Loucy (cell line): ENCODE results near the gene PHACTR1.

ENCODE experiments used
- H2AFZ ChIP-seq: fragments of 200-600 bp; sonication (generic); 2 replicates; pipeline ENCODE4 v1.6.0; 2016; ENCODE audit warnings: antibody characterized with exemption, mild to moderate bottlenecking, low read length, moderate library complexity
- H3F3A ChIP-seq: fragments of 200-600 bp; 2 replicates; pipeline ENCODE4 v1.6.0; 2016; ENCODE audit warnings: antibody characterized with exemption, low read depth, mild to moderate bottlenecking
- H3K27me3 ChIP-seq: fragments of 200-600 bp; sonication (generic); 2 replicates; pipeline ENCODE4 v1.6.1; 2014; ENCODE audit warnings: low read length, mild to moderate bottlenecking; ENCODE audit not compliant: insufficient read depth, poor library complexity, severe bottlenecking
- H3K36me3 ChIP-seq: fragments of 200-600 bp; sonication (generic); 2 replicates; pipeline ENCODE4 v1.6.1; 2016; ENCODE audit warnings: low read length; ENCODE audit not compliant: insufficient read depth
- H3K4me1 ChIP-seq: fragments of 200-600 bp; sonication (generic); 2 replicates; pipeline ENCODE4 v1.5.1; 2014; ENCODE audit warnings: low read length, mild to moderate bottlenecking; ENCODE audit not compliant: insufficient read depth, poor library complexity, severe bottlenecking
- H3K4me2 ChIP-seq: fragments of 200-600 bp; sonication (generic); 2 replicates; pipeline ENCODE4 v1.6.0; 2014; ENCODE audit warnings: antibody characterized with exemption, low read length, low read depth, mild to moderate bottlenecking; ENCODE audit not compliant: poor library complexity, severe bottlenecking
- H3K4me3 ChIP-seq: fragments of 200-600 bp; sonication (generic); 2 replicates; pipeline ENCODE4 v1.5.1; 2014; ENCODE audit warnings: low read length, mild to moderate bottlenecking, mixed read lengths; ENCODE audit not compliant: poor library complexity, severe bottlenecking
- H3K79me2 ChIP-seq: fragments of 200-600 bp; sonication (generic); 2 replicates; pipeline ENCODE4 v1.6.1; 2014; ENCODE audit warnings: low read length; ENCODE audit not compliant: insufficient read depth
- H3K9ac ChIP-seq: fragments of 200-600 bp; sonication (generic); 2 replicates; pipeline ENCODE4 v1.6.0; 2014; ENCODE audit warnings: mild to moderate bottlenecking, low read depth, low read length, moderate library complexity; ENCODE audit not compliant: poor library complexity, severe bottlenecking
- H3K9me2 ChIP-seq: fragments of 200-600 bp; sonication (generic); replicated peaks from 2 replicates; pipeline ENCODE4 v1.6.1; 2016; ENCODE audit warnings: low read depth, low read length, mixed read lengths
- H3K9me3 ChIP-seq: fragments of 200-600 bp; sonication (generic); 2 replicates; pipeline ENCODE4 v1.6.1; 2014; ENCODE audit warnings: mild to moderate bottlenecking, antibody characterized with exemption, low read length, low read depth; ENCODE audit not compliant: insufficient read depth
- H4K20me1 ChIP-seq: fragments of 200-600 bp; sonication (generic); 2 replicates; pipeline ENCODE4 v1.6.0; 2014; ENCODE audit warnings: antibody characterized with exemption, low read length, mild to moderate bottlenecking; ENCODE audit not compliant: insufficient read depth, poor library complexity, severe bottlenecking
- CTCF ChIP-seq: fragments of 200-600 bp; sonication (generic); conservative IDR thresholded peaks from 2 replicates; pipeline ENCODE4 v1.5.1; 2014; ENCODE audit warnings: mild to moderate bottlenecking, antibody characterized with exemption, low read length
- EZH2phosphoT487 ChIP-seq: fragments of 200-600 bp; IDR thresholded peaks from 2 replicates; pipeline ENCODE4 v1.6.1; 2018; ENCODE audit warnings: antibody characterized with exemption, mild to moderate bottlenecking, moderate library complexity, borderline replicate concordance

PHACTR1 gene

GRCh38 chr6:13188306-13188705 is 471.7 kb downstream of the PHACTR1 start:
- no peak overlapping the region for H2AFZ ChIP-seq
- no peaks in the 10 kb centered on the region for H3F3A ChIP-seq
- H3K9ac ChIP-seq, result no peak overlapping the region
- H3K36me3 ChIP-seq, result no peaks in the 10 kb centered on the region
- no peak for TF ChIP-seq CTCF
- TF ChIP-seq EZH2phosphoT487, result no peak
- H3K27me3 ChIP-seq, result no peaks in the 10 kb centered on the region
- no peak overlapping the region for H3K4me3 ChIP-seq
- H3K9me2 ChIP-seq, result no peaks in the 10 kb centered on the region
- H3K4me1 ChIP-seq, result peaks cover 6% of the 10 kb centered on the region
- no peaks in the 10 kb centered on the region for H4K20me1 ChIP-seq
- no peaks in the 10 kb centered on the region for H3K79me2 ChIP-seq
- no peaks in the 10 kb centered on the region for H3K9me3 ChIP-seq
- no peak overlapping the region for H3K4me2 ChIP-seq

- no peaks in the 10 kb centered on the region for H3K27me3 ChIP-seq
- TF ChIP-seq CTCF (no peak), EZH2phosphoT487 (no peak)
- no peak overlapping the region for H3K4me2 ChIP-seq
- H3K9me2 ChIP-seq, result no peaks in the 10 kb centered on the region
- no peaks in the 10 kb centered on the region for H4K20me1 ChIP-seq
- H3K36me3 ChIP-seq, result no peaks in the 10 kb centered on the region
- no peak overlapping the region for H3K9ac ChIP-seq
- H3K79me2 ChIP-seq, result no peaks in the 10 kb centered on the region
- H3K4me1 ChIP-seq, result peaks cover 6% of the 10 kb centered on the region
- H3K9me3 ChIP-seq, result no peaks in the 10 kb centered on the region
- no peak overlapping the region for H3K4me3 ChIP-seq
- H3F3A ChIP-seq, result no peaks in the 10 kb centered on the region
- no peak overlapping the region for H2AFZ ChIP-seq
Observed at GRCh38 chr6:13189710-13190109, 473.1 kb downstream of the PHACTR1 start.

DNA sequence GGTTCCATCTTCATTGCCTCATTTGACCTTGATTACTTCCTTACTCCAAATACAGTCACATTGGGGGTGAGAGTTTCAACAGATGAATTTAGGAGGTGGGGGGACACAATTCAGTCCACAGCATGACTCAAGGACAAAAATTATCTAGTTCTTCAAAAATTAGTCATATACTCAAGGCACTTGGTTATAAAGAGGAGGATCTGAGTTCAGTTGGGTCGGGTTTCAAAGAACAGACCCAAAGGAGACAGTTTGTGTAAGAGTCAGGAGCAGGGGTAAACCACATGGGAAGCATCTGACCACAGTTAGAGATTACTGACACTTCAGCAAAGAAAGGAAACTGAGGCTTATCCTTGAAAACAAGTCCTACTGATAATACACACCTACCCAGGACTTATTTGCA is 473.8 kb downstream of the PHACTR1 start:
- no peak for TF ChIP-seq EZH2phosphoT487
- Histone ChIP-seq H3K4me3 (no peak overlapping the region), H4K20me1 (no peaks in the 10 kb centered on the region), H3K9me3 (no peaks in the 10 kb centered on the region), H2AFZ (no peak overlapping the region), H3K27me3 (no peaks in the 10 kb centered on the region), H3K36me3 (no peaks in the 10 kb centered on the region), H3K4me2 (no peak overlapping the region), H3K9me2 (no peaks in the 10 kb centered on the region), H3K79me2 (no peaks in the 10 kb centered on the region), H3K9ac (no peak overlapping the region), H3K4me1 (peaks cover 6% of the 10 kb centered on the region), H3F3A (no peaks in the 10 kb centered on the region)

DNA sequence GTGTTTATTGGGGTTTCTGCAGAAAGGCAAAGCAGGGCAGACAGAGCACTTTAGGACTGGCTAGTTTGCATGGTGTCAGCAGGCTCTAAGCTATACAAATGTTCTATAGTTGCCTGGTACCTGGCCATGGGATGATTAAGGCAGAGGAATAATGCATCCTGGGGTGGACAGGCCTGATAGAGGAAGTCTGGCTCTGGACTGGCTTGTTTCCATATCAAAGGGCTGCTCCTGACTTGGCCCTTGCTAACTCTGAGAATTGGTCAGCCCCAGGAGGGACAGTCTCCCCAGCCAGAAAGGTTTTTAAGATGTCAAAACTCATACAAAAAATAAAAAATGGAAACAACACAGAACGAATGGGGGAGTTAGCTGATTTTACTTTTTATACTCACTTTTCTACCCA is 474.9 kb downstream of the PHACTR1 start:
- Histone ChIP-seq H3K36me3 (no peaks in the 10 kb centered on the region), H3K4me3 (no peak overlapping the region), H3K9me3 (no peaks in the 10 kb centered on the region), H3K9me2 (no peaks in the 10 kb centered on the region), H4K20me1 (no peaks in the 10 kb centered on the region), H3K9ac (no peak overlapping the region), H3K4me1 (peaks cover 6% of the 10 kb centered on the region), H3F3A (no peaks in the 10 kb centered on the region), H3K27me3 (no peaks in the 10 kb centered on the region), H3K4me2 (no peak overlapping the region), H2AFZ (no peak overlapping the region), H3K79me2 (no peaks in the 10 kb centered on the region)
- TF ChIP-seq CTCF (no peak), EZH2phosphoT487 (no peak)
